CD4-positive, alpha-beta T cell treated with Interferon gamma for 1 hour (primary cell): ENCODE data around the gene PCSK4.
"Not testable (repeated sequence)": the region's sequence is repeated elsewhere in the genome, so short reads cannot be mapped to it uniquely, and the experiment has no call there.

Experiments
- DNase-seq: peaks from one replicate; pipeline ENCODE4 v3.0.0-alpha.2; 2020

PCSK4 gene

GRCh38 chr19:1452802-1453524 is 37.2 kb downstream of the PCSK4 start:
- no peak for DNase-seq

- DNase-seq, result no peak
These were observed 38.0 kb downstream of the PCSK4 start for GRCh38 chr19:1451916-1452801.

GRCh38 chr19:1450735-1451731 is 39.1 kb downstream of the PCSK4 start:
- DNase-seq, result no peak

- no peak for DNase-seq
These were observed 40.4 kb downstream of the PCSK4 start, which contains the start of gene APC2 for GRCh38 chr19:1449467-1450442. Gene APC2, plus strand, starts transcription at chr19:1450121. Its CDS starts 2,881 bp downstream, at chr19:1453002.

- no peak for DNase-seq
These were observed 42.2 kb downstream of the PCSK4 start for GRCh38 chr19:1447944-1448343.

GRCh38 chr19:1447504-1447903 is 42.6 kb downstream of the PCSK4 start:
- no peak for DNase-seq

- no peak for DNase-seq
These were observed 43.3 kb downstream of the PCSK4 start for GRCh38 chr19:1446713-1447481.

- no peak for DNase-seq
These were observed 44.0 kb downstream of the PCSK4 start for GRCh38 chr19:1445932-1446712.

- peak; percentile 71 for DNase-seq
These were observed 44.8 kb downstream of the PCSK4 start for GRCh38 chr19:1445185-1445931.

- DNase-seq, result no peak
These were observed 48.3 kb downstream of the PCSK4 start for GRCh38 chr19:1441677-1442438.

GRCh38 chr19:1441022-1441426 is 49.1 kb downstream of the PCSK4 start:
- DNase-seq, result no peak

GRCh38 chr19:1440418-1440801 is 49.7 kb downstream of the PCSK4 start:
- no peak for DNase-seq

GRCh38 chr19:1439525-1440417 is 50.4 kb downstream of the PCSK4 start:
- DNase-seq, result not testable (repeated sequence)

- no peak for DNase-seq
These were observed 51.2 kb downstream of the PCSK4 start for GRCh38 chr19:1438933-1439354.

GRCh38 chr19:1438035-1438932 is 51.9 kb downstream of the PCSK4 start, which contains the start of gene RPS15:
Gene RPS15, plus strand, starts transcription at chr19:1438396. Its CDS starts 30 bp downstream, at chr19:1438426.
- peak; percentile 94 for DNase-seq

GRCh38 chr19:1437609-1438008 is 52.5 kb downstream of the PCSK4 start:
- no peak for DNase-seq
